Esophagus muscularis mucosa (tissue), 4 donors: Measurements from ENCODE around the gene OR10A3. TPM values are rescaled to one million over a fixed set of nuclear protein-coding genes. Genes with fewer than 3 reads are reported as not detected.

Experiments
- DNase-seq: peaks from one replicate; pipeline ENCODE4 v3.0.0-alpha.2; 2017; ENCODE audit errors: extremely low spot score
- H3K27ac ChIP-seq, 4 donors: fragments of 200-600 bp; sonication (generic); replicated peaks in 1 of 4; 1 replicate in 3 of 4; 2 replicates in 1 of 4; pipeline ENCODE4 v1.5.1; 2016 to 2019; ENCODE audit warnings: mild to moderate bottlenecking in 1 of 4
- H3K27me3 ChIP-seq, 4 donors: fragments of 200-600 bp; sonication (generic); one replicate each; pipeline versions ENCODE4 v1.5.1 to v1.6.0; 2016 to 2019
- H3K36me3 ChIP-seq, 4 donors: fragments of 200-600 bp; sonication (generic); one replicate each; pipeline ENCODE4 v1.5.1; 2016 to 2019
- H3K4me1 ChIP-seq, 4 donors: fragments of 200-600 bp; sonication (generic); one replicate each; pipeline ENCODE4 v1.5.1; 2016 to 2019
- H3K4me3 ChIP-seq, 4 donors: fragments of 200-600 bp; sonication (generic); 1 replicate in 2 of 4; 2 replicates in 2 of 4; pipeline ENCODE4 v1.5.1; 2016 to 2019; ENCODE audit warnings: mild to moderate bottlenecking in 4 of 4, moderate library complexity in 1 of 4
- H3K9me3 ChIP-seq, 4 donors: fragments of 200-600 bp; sonication (generic); 1 replicate in 3 of 4; 2 replicates in 1 of 4; pipeline ENCODE4 v1.5.1; 2016 to 2019
- EP300 ChIP-seq: sonication (generic); formaldehyde crosslinking; IDR thresholded peaks from one replicate; pipeline ENCODE4 v1.6.1; 2017; ENCODE audit warnings: antibody characterized with exemption
- POLR2A ChIP-seq: fragments of 450-650 bp; IDR thresholded peaks from one replicate; pipeline ENCODE4 v1.6.1; 2017; ENCODE audit warnings: antibody characterized with exemption, moderate library complexity, mild to moderate bottlenecking, low read depth
- POLR2AphosphoS5 ChIP-seq, 2 donors: sonication (generic); formaldehyde crosslinking; IDR thresholded peaks; one replicate each; pipeline ENCODE4 v1.6.1; 2017; ENCODE audit warnings: antibody characterized with exemption in 2 of 2
- WGBS: methylation state at CpG from one replicate; pipeline ENCODE4 v1.1.5; 2018; 5-methylcytosine and 5-hydroxymethylcytosine counted together
- intact Hi-C: fragments of 100-400 bp; cut with DNase I; formaldehyde crosslinking; loops from one replicate; pipeline ENCODE4 v1.15.1; 2023
- small RNA-seq, 3 donors: library from RNA; depleted of rRNA; stranded (forward); fragments of <200 nt; gene quantifications; one replicate each; pipeline ENCODE3, GENCODE V24; 2016
- total RNA-seq, 4 donors: library from RNA; depleted of rRNA; stranded (reverse); fragments of >200 nt; gene quantifications; one replicate each; pipeline versions ENCODE4 v1.1.0 to v1.2.1, GENCODE V29; 2016
- TF ChIP-seq, protein P1 (sequence below), 3 experiments: fragments of 200-600 bp in 2 of 3; fragments of 450-650 bp in 1 of 3; sonication (generic) in 2 of 3; IDR thresholded peaks; one replicate each; pipeline ENCODE4 v1.5.1; 2017 to 2019; ENCODE audit warnings: antibody characterized with exemption in 3 of 3, mild to moderate bottlenecking in 2 of 3, moderate library complexity in 1 of 3

The OR10A3 gene
- total RNA-seq, 4 donors from 2014 or later, result not detected

- Histone ChIP-seq H3K4me3 (no peak overlapping the region), H3K36me3 (no peaks in the 10 kb centered on the region), H3K9me3 (no peaks in the 10 kb centered on the region), H3K4me1 (peaks cover 0 to 7% (median 2%) of the 10 kb centered on the region in 4 donors), H3K27me3 (peaks cover 0 to 3% (median 0%) of the 10 kb centered on the region in 4 donors), H3K27ac (no peak overlapping the region)
- TF ChIP-seq, protein P1, sequence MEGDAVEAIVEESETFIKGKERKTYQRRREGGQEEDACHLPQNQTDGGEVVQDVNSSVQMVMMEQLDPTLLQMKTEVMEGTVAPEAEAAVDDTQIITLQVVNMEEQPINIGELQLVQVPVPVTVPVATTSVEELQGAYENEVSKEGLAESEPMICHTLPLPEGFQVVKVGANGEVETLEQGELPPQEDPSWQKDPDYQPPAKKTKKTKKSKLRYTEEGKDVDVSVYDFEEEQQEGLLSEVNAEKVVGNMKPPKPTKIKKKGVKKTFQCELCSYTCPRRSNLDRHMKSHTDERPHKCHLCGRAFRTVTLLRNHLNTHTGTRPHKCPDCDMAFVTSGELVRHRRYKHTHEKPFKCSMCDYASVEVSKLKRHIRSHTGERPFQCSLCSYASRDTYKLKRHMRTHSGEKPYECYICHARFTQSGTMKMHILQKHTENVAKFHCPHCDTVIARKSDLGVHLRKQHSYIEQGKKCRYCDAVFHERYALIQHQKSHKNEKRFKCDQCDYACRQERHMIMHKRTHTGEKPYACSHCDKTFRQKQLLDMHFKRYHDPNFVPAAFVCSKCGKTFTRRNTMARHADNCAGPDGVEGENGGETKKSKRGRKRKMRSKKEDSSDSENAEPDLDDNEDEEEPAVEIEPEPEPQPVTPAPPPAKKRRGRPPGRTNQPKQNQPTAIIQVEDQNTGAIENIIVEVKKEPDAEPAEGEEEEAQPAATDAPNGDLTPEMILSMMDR (IDR thresholded peaks at IDR 0.05), result no peak
- TF ChIP-seq EP300, result no peak
- TF ChIP-seq POLR2A, result no peak
- no peak for TF ChIP-seq POLR2AphosphoS5 (IDR thresholded peaks at IDR 0.05)
- no peak for DNase-seq
- intact Hi-C loops, result no loop called here
- WGBS, result 51% methylated on average over 5 of the region's 5 CpGs
Observed at GRCh38 chr11:7889985-7890384, 51.5 kb downstream of the OR10A3 start.

Small RNA genes within 50 kb of the gene (small RNA-seq; reads per million reads assigned to genes)
- gene COX6CP5, result 0 reads per million in 3 donors
- 0 reads per million in 3 donors for gene RNU6-943P

Other genes starting within 250 kb of the OR10A3 start
- not detected for gene OVCH2, start 235.2 kb downstream of the OR10A3 start, total RNA-seq
- gene OR5P2, start 144.8 kb downstream of the OR10A3 start, total RNA-seq, result not detected
- not detected for gene OR5P3, start 110.9 kb downstream of the OR10A3 start, total RNA-seq
- gene OR10A6, start 10.4 kb downstream of the OR10A3 start, total RNA-seq, result not detected
- not detected for gene NLRP10, start 23.7 kb upstream of the OR10A3 start, total RNA-seq
- 100 to 1,000 TPM; 181 to 447 (median 313) TPM for gene EIF3F, start 45.6 kb upstream of the OR10A3 start, total RNA-seq
- 10 to 100 TPM in 2 of 4 donors, 1 to 10 TPM in 2; 8.3 to 18.3 (median 12.1) TPM for gene TUB, start 139.5 kb upstream of the OR10A3 start, total RNA-seq
- 10 to 100 TPM; 12.8 to 19.9 (median 17.1) TPM for gene RIC3, start 227.3 kb upstream of the OR10A3 start, total RNA-seq